Measurements from ENCODE around the gene HPX.
A peak's percentile ranks its signal among the peaks of the same experiment; 100 is the strongest.
"Not testable (repeated sequence)": the region's sequence is repeated elsewhere in the genome, so short reads cannot be mapped to it uniquely, and the experiment has no call there.

The HPX gene

DNA sequence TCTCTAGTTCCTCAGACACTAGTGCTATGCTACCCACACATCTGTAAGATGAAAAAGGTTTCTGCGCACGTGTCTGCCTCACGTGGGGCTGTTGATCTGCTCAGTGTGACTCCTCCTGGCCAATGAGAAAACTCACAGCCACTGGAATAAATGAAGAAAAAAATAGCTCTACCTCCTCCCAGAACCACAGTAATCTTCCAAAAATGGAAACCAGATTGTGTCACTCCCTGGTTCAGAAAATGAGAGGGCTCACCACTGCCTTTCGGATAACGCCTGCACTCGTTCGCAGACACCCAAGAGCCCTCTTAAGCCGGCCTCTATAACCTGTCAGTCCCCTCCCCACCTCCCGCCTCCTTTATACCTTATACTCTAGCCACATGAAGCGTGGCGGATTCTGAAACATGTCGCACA is 27.0 kb downstream of the HPX start:
- DNase-seq = no peak

DNA sequence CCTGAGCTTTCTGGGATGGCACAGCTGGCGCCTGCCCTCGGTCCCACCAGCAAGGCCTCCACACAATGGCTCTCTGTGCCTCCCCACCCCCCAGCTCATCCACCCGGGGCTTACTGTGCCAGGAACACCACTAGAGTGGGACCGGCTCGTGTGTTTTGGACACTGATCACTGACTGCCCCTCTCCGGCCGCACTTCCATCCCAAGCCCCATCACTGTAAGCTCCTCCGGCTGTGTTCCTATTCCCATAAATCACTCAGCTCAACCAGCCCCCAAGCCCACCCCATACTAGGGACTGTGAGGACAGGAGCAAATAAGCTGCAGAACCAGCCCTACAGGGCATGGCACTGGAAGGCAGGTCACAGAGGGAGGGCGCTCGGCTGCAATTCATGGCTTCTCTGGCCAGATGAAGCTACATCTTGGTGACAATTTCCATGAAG is 29.2 kb downstream of the HPX start:
- no peak for DNase-seq

DNA sequence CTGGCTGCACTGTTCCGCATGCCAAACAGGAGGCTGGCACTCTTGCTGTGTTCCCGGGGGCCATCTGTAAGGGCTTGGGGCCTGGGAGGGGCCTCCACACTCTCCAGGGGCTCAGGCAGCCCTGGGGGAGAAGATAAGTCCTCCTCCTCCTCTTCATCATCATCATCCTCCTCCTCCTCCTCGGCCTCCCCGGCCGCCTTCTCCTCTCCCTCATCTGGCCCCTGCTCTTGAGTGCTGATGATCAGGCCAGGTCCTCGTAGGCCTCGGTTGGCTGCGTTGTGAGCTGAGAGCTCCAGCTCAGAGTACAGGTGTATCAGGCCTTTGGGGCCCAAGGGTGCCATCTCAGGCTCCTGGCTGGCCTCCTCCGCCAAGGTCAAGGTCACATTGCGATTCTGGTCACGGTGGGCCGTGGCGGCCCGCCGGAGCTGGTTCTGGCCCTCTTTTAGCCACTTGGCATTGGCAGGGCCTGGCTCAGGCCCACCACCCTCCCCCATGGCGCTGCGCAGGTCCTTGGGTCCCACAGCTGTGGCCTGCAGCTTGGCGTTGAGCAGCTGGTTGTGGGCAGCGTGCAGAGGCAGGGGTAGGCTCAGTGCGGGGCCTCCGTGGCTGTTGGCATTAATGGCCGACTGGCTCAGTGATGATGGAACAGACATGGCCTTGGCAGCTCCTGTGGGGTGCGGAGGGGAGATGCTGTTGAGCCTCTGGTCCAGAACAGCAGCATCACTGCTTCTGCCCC is 29.9 kb downstream of the HPX start:
- no peak for DNase-seq

DNA sequence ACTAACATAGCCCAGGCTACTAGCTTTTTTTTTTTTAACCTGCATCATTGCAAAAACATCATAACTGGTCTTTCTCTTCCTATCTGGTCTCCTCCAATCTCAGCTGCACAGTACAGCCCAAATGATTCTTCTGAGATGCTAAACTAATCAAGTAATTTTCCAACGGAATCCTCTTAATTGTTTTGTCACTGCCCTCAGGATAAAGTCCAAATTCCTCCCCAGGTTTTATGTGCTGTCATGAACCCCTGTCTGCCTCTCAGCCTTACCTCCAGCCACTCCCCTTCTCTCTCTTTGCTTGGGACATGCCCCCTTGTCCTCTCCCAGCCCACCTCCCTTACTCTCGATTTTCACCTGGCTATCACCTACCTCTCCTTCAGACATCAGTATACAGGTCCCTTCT is 34.4 kb downstream of the HPX start:
- DNase-seq = no peak

DNA sequence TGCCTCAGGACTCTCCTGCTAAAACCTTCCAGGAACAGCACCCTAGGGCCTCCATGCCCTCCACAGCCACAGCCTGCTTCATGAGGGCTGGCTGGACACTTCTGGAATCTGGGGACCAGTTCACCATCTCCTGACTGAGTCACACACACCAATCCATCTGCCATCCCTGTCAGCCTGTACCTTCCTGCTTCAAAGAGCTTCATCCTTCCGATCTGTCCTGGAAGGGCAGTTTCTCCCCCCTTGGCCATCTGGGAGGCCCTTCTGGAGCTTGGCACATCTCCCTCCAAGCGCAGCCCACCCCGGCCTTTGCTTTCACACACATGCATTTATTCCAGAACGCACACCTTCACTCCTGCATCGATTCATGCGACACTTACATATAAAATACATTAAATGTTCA is 34.9 kb downstream of the HPX start:
- DNase-seq = no peak

DNA sequence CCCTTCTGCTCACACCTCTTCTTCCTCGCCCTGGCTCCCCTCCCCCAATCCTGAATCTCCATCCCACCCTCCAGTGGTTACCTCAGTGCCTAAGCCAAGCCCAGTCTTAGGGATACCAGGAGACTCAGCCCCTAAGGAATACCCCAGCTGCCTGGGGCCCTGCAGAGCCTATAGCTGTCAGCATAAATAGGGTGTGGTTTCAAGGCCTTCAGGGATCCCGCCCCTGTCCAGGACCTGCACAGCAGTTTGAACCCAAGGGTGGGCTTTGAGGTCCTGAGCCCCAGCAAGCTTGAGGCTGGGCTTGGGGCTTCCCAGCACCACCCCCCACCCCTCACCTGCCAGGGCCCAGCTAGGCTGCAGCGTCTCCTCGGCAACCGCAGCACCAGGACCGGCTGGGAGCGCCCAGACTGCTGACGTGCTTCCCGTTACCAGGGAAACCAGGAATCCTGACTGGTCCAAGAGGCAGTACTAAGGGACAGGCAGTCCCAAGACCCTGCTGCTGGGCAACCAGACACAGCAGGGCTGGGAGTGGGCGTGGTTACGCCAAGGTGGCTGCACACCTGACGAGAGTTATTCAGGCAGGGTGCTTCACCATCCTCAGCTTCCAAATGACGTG is 35.6 kb downstream of the HPX start:
- DNase-seq = no peak

DNA sequence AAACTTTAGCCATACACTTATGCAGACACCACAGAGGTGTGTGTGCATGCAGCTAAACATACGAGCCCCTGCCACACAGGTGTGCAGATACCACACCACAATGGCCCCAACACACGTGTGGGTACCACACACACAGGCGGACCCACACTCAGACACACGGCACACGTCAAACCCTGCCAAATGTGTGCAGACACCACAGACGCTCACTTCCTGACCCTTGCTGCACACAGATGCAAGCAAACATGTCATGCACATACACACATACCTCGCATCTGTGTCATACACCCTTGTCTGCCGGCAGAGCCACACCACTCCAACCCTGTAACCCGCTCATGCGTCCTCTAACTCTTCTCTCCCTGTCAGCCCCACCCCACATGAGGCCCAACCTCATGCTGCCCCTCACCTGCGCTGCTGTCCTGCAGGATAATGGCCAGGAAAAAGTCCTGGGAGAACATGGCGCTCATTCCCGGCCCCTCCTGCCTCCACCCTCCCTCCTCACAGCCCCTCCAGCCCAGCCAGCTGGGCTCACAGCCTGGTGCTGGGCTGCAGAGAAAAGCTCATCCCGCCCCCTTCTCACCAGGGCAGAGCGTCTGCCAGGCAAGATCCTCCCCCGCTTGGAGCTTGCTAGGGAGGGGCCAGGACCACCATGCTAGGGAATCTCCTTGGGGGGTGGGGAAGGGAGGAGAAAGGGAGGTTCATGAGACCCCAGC is 36.3 kb downstream of the HPX start:
- DNase-seq = no peak

DNA sequence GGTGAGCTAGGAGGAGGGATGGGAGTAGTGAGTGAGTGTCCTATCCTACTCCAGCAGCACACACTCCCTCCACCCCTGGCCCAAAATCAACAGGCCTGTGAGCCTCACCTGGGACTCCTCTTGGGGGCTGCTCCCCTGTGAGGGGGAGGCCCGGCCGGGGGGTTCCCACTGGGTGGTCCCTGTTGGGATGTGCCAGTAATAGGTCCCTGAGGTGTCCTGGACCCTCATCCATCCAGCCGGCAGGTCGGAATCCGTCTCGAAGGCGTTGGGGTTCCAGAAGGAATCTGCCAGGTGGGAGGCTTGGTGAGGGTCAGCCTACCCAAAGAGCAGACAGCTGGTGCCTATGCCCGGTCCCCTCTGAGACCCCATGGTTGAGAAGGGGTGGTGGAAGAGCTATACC is 37.2 kb downstream of the HPX start:
- DNase-seq = no peak

DNA sequence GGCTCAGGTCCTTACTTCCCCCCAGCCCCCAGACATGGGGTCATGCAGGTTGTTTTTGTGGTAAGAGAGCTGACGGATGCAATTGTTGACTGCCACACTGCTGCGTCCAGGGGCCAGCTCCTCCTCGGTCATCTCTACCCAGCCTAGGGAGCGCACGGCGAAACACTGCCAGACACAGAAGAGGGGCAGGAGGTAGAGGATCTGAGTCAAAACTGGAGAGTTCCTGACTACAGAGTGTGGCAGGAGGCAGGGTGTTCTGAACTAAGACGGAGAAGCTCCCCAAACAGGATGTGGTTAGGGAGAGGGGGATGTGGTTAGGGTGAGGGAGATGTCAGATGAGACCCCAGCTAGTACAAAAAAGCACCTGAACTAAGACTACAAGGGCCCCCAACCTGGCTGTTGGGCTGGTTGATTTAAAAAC is 38.2 kb downstream of the HPX start:
- no peak for DNase-seq

DNA sequence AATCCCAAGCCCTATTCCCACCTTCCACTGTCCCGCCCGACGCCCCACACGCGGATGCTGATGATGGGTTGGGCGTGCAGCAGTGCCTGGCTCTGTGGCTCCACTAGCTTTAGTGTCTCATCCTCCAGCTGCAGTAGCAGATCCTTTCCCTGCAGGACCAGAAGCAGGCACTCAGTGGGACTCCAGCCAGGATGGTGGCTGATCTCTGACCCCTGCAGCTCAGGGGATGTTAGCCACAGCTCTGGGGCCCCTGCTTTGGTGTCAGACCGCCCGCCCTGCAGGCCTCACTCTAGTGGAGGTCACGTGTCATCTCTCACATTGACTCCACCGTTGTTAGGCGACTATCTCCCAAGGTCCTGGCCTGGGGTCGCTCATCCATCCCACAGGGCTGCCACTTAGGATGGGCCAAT is 38.7 kb downstream of the HPX start:
- no peak for DNase-seq

DNA sequence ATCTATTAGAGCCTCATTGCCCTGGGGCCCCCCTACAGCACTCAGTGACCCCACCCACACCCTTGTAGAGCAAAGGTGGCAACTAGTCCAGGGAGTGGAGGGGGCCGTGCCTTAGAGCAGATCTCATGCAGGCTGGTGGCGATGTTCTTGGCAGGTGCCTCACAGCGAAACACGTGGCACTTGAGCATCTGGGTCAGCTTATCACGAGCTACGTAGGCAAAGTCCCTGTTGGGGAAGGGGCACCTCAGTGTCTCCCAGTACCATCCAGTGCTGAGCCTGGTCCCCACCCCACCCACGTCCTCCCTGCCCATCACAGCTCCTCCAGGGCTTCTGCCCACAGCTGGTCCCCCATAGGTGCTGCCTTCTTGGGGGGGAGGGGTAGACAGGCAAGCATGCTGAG is 39.3 kb downstream of the HPX start:
- DNase-seq = no peak

DNA sequence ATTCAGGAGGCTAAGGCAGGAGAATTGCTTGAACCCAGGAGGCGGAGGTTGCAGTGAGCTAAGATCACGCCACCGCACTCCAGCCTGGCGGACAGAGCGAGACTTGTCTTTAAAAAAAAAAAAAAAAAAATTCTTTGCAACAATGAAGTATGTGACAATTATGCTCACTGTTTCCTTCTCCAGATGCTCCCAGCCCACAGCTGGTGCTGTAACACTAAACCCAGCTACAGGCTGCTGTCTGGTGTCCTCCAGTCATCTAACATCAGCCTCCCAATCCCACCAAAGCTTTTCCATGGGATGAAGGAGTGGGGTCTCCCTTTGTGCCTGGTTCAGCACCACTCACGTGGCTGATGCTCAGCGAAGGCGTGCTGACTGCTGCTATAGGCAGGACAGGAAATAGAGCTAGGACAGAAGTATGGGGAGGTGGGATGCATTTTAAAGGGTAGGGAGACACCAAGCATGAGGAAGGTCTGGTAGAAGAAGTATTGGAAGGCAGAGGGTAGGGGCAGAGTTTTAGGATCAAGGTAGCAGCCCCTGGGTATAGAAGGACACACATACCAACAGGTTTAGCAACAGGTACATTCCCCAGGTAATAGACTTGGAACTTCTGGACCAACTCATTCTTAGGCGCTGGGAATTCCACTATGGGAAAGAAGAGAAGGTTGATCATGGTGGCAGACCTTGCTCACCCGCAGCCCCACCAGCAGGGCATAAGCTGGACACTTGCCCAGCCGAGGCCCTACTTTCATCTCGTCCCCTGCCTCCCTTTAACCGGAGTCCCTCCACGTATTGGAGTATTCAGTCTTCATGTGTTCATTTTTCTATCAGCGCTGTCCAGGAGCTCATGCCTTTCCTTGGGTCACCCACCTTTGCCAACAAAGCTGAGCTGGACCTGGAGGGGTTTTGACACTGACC is 40.1 kb downstream of the HPX start:
- DNase-seq = no peak

DNA sequence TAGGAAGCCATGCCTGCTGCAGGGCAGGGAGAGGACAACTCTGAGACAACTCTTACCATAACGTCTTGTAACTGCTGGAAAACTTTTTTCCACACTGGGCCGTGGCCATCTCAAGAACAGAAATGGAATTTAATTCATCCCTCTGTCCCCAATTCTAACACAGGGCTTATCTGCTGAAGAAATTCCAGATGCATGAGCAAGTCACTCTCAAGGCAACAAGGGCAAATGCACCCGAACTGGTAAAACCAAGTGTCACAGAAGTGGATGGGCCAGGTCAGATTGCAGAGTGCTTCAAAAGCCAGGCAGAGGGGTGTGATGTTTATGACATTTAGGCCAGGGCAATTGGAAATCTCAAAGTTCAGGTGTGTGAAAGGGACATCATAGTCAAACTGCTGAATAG is 43.2 kb downstream of the HPX start:
- DNase-seq = no peak

DNA sequence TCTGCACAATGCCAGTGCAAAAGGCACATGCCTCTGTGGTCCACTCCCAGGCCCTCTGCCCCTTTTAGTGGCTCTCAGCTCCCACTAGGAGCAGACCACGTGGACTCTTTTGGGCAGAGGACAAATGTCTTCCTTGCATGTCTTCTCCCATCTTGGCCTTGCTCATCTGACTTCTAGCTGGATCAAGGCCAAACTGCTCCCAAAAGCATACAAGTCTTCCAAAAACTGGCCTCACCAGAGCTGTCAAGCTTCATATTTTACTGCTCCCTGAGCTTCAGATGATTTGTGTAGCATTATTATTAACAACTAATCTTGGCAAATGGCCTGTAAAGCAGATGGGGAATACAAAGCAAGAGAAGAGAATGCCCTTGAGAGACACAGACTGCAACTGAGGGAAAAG is 43.6 kb downstream of the HPX start:
- DNase-seq = no peak

DNA sequence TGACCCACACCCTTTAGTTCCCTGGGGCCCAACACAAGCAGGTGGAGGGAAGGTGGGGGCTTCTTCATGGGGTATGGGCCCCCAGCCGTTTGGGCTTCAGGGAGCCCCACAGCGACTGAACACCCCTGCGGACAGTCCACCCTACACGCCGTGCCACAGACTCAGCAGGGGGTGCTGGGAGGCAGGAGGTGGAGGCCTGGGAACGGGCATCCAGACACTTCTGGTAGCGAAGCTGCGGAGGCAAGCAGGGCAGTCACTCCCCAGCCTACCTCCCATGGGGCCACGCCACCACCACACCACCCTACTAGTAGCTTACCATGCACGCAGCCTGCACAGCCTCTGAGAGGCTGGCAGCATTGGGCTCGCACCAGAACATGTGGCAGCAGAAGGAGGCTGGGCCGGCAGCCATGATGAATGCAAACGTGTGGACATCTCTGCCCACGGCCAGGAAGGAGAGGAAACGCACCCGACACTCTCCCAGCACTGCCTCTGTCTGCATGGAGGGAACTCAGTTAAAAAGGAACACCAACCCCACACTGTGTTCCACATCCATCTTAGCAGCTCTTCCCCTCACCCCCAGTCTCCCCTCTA is 45.2 kb downstream of the HPX start:
- DNase-seq = no peak

DNA sequence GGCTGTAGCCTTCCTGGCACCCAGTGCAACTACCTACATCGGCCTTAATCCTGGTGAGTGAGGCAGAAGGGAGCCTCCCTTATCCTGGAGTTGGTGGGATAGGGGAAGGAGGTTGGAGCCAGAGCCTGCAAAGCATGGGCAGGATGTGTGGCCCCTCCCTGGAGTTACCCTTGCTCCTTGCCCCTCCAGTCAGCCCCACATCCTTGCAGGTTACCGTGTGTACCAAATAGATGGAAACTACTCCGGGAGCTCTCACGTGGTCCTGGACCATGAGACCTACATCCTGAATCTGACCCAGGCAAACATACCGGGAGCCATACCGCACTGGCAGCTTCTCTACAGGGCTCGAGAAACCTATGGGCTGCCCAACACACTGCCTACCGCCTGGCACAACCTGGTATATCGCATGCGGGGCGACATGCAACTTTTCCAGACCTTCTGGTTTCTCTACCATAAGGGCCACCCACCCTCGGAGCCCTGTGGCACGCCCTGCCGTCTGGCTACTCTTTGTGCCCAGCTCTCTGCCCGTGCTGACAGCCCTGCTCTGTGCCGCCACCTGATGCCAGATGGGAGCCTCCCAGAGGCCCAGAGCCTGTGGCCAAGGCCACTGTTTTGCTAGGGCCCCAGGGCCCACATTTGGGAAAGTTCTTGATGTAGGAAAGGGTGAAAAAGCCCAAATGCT is 46.7 kb downstream of the HPX start:
- no peak for DNase-seq

DNA sequence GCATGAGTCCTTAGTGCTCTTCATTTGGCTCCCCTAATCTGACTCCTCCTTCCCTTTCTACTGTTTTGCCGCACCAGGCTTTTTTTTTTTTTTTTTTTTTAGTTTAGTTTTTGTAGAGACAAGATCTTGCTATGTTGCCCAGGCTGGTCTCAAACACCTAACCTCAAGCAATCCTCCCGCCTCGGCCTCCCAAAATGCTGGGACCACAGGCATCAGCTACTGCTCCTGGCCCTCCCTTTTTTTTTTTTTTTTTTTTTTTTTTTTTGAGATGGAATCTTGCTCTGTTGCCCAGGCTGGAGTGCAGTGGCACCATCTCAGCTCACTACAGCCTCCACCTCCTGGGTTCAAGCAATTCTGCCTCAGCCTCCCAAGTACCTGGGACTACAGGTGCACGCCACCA is 48.5 kb downstream of the HPX start:
- not testable (repeated sequence) for DNase-seq

DNA sequence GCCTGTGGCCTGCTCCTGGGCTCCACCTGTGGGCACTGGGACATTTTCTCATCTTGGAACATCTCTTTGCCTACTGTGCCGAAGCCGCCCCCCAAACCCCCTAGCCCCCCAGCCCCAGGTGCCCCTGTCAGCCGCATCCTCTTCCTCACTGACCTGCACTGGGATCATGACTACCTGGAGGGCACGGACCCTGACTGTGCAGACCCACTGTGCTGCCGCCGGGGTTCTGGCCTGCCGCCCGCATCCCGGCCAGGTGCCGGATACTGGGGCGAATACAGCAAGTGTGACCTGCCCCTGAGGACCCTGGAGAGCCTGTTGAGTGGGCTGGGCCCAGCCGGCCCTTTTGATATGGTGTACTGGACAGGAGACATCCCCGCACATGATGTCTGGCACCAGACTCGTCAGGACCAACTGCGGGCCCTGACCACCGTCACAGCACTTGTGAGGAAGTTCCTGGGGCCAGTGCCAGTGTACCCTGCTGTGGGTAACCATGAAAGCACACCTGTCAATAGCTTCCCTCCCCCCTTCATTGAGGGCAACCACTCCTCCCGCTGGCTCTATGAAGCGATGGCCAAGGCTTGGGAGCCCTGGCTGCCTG is 49.2 kb downstream of the HPX start:
- no peak for DNase-seq

DNA sequence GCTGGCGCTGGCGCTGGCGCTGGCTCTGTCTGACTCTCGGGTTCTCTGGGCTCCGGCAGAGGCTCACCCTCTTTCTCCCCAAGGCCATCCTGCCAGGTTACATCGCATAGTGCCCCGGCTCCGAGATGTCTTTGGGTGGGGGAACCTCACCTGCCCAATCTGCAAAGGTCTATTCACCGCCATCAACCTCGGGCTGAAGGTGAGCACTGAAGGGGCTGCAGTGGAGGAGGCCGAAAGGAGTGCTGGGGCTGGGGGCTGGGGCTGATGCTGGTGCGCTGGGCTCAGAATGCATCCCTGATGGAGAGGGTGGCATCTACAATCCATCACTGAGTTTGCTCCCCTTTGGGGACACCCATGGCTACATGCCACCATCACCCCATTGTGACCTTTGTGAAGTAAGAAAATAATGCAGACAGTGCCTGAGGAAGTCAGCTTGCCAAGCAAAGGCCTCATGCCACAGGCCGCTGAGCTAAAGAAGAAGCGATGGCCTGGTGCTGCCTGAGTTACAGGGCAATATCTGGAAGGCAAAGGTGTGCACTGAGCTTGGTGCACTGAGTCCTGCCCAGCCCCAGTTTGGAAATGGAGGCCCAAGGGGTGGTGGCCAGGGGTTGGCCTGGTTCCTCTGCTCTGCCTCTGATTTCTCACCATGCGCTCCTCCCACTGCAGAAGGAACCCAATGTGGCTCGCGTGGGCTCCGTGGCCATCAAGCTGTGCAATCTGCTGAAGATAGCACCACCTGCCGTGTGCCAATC is 49.9 kb downstream of the HPX start:
- no peak for DNase-seq

DNA sequence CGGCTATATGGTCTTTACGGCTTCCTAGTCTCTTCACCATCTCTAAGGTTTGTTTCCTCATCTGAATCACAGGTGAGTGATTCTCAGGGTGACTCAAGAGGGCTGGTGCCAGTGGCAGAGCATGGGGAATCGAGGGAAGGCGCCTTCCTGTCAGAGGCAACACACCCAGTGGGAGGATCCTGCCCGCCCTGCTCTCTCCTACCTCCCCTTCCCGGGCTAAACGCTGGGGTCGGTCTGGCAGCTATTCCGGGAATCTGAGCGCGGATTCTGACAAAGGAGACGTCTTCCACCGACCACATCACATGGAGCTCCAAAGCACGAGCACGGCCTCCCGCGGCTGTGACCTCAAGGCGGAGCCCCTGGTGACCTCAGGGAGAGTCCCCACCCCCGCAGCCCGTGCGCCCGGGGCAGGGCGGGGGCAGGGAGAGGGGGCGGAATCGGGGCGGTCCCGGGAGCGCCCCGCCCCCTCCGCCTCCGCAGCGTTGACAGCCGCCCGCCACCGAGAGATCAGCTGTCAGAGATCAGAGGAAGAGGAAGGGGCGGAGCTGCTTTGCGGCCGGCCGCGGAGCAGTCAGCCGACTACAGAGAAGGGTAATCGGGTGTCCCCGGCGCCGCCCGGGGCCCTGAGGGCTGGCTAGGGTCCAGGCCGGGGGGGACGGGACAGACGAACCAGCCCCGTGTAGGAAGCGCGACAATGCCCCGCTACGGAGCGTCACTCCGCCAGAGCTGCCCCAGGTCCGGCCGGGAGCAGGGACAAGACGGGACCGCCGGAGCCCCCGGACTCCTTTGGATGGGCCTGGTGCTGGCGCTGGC is 50.7 kb downstream of the HPX start, which contains the start of gene SMPD1:
Gene SMPD1 (plus strand): TSS at position 570 of the 813 bp plus-strand sequence. CDS start 125 bp downstream, at position 695.
- peak; percentile 82 for DNase-seq

All from NCI-H226 (cell line).